PC-9 (cell line): Measurements from ENCODE around the gene SNRPA1. TPM values are rescaled to one million over a fixed set of nuclear protein-coding genes. Genes with fewer than 3 reads are reported as not detected.

Experiments used
- BruUV-seq: library from RNA; stranded (reverse); fragments of 400-500 nt; replicated peaks from 2 replicates; lab custom pipeline; 2021; lab: Mats Ljungman, UMichigan
- CTCF ChIA-PET: fragments of 300-600 bp; sonication (Branson Sonifier 250); formaldehyde crosslinking; loops from one replicate; lab custom pipeline; 2022; ENCODE audit warnings: antibody characterized with exemption; lab: Charles Lee
- POLR2A ChIA-PET: fragments of 300-600 bp; sonication (Branson Sonifier 250); formaldehyde crosslinking; loops from one replicate; lab custom pipeline; 2022; ENCODE audit warnings: antibody characterized with exemption; ENCODE audit not compliant: unreplicated experiment; lab: Charles Lee
- DNase-seq, 2 experiments: peaks; one replicate each; pipeline versions ENCODE4 v3.0.0 to v3.0.0-alpha.2; 2015 to 2022; ENCODE audit warnings: mixed read lengths in 1 of 2
- H2AFZ ChIP-seq: fragments of 200-600 bp; sonication (generic); 2 replicates; pipeline ENCODE4 v1.8.1; 2017; ENCODE audit warnings: antibody characterized with exemption
- H3F3A ChIP-seq: fragments of 200-600 bp; sonication (generic); 2 replicates; pipeline ENCODE4 v1.8.1; 2017; ENCODE audit warnings: antibody characterized with exemption, mild to moderate bottlenecking, low read depth; ENCODE audit not compliant: insufficient read depth
- H3K27ac ChIP-seq: fragments of 200-600 bp; sonication (generic); 2 replicates; pipeline ENCODE4 v1.6.1; 2016; ENCODE audit warnings: mixed run types
- H3K27me3 ChIP-seq: fragments of 200-600 bp; sonication (generic); 2 replicates; pipeline ENCODE4 v1.6.1; 2016; ENCODE audit warnings: low read depth, mixed run types; ENCODE audit not compliant: insufficient read depth
- H3K36me3 ChIP-seq: fragments of 200-600 bp; sonication (generic); 2 replicates; pipeline ENCODE4 v1.6.1; 2016; ENCODE audit warnings: low read depth, mixed run types
- H3K4me1 ChIP-seq: fragments of 200-600 bp; sonication (generic); replicated peaks from 2 replicates; pipeline ENCODE4 v1.6.1; 2016; ENCODE audit warnings: mixed run types; ENCODE audit not compliant: insufficient read depth
- H3K4me2 ChIP-seq: fragments of 200-600 bp; sonication (generic); 2 replicates; pipeline ENCODE4 v1.6.1; 2017; ENCODE audit warnings: mixed run types
- H3K4me3 ChIP-seq: fragments of 200-600 bp; sonication (generic); 2 replicates; pipeline ENCODE4 v1.6.1; 2016; ENCODE audit warnings: mixed run types
- H3K79me2 ChIP-seq: fragments of 200-600 bp; sonication (generic); 2 replicates; pipeline ENCODE4 v1.6.1; 2017; ENCODE audit warnings: low read depth, mixed run types
- H3K9me2 ChIP-seq: fragments of 200-600 bp; sonication (generic); 2 replicates; pipeline ENCODE4 v1.8.1; 2017; ENCODE audit warnings: mild to moderate bottlenecking; ENCODE audit not compliant: insufficient read depth
- H3K9me3 ChIP-seq: fragments of 200-600 bp; sonication (generic); 2 replicates; pipeline ENCODE4 v1.8.1; 2016; ENCODE audit warnings: low read depth; ENCODE audit not compliant: insufficient read depth
- H4K20me1 ChIP-seq: fragments of 200-600 bp; sonication (generic); 2 replicates; pipeline ENCODE4 v1.8.1; 2017; ENCODE audit not compliant: insufficient read depth
- CTCF ChIP-seq: fragments of 200-600 bp; sonication (generic); conservative IDR thresholded peaks from 2 replicates; pipeline ENCODE4 v1.6.1; 2017; ENCODE audit warnings: mixed run types, antibody characterized with exemption, mild to moderate bottlenecking, moderate library complexity
- EZH2 ChIP-seq: fragments of 200-600 bp; sonication (generic); IDR thresholded peaks from 2 replicates; pipeline ENCODE4 v1.8.0; 2017; ENCODE audit warnings: antibody characterized with exemption, low read depth
- intact Hi-C: fragments of 100-400 bp; cut with micrococcal nuclease; formaldehyde crosslinking; loops from one replicate; pipeline ENCODE4 v1.10.0; 2022; ENCODE audit not compliant: unreplicated experiment
- total RNA-seq: library from RNA; stranded (reverse); gene quantifications from 2 replicates; pipeline ENCODE4 v1.2.3, GENCODE V29; 2021

Gene SNRPA1
- total RNA-seq, 1 experiment from 2014 or later: 95.0 TPM

- ChIA-PET POLR2A (no interaction called here), CTCF (no interaction called here)
- no TSS peak for BruUV-seq
- no peak overlapping the region for H2AFZ ChIP-seq
- H3K9me2 ChIP-seq: no peaks in the 10 kb centered on the region
- DNase-seq: no peak
- no peaks in the 10 kb centered on the region for H3F3A ChIP-seq
- no peaks in the 10 kb centered on the region for H4K20me1 ChIP-seq
- no peaks in the 10 kb centered on the region for H3K4me1 ChIP-seq
- no peak for TF ChIP-seq EZH2
- no peak for TF ChIP-seq CTCF
- no peaks in the 10 kb centered on the region for H3K9me3 ChIP-seq
- intact Hi-C loops: no loop called here
- no peaks in the 10 kb centered on the region for H3K36me3 ChIP-seq
- no peak overlapping the region for H3K27ac ChIP-seq
- no peak overlapping the region for H3K4me3 ChIP-seq
- H3K79me2 ChIP-seq: no peaks in the 10 kb centered on the region
- H3K4me2 ChIP-seq: no peak overlapping the region
- H3K27me3 ChIP-seq: no peaks in the 10 kb centered on the region
These were observed 18.2 kb upstream of the SNRPA1 start for GRCh38 chr15:101313041-101313761.

GRCh38 chr15:101310508-101310907 is 15.5 kb upstream of the SNRPA1 start:
- TF ChIP-seq EZH2 (no peak), CTCF (no peak)
- H3K4me3 ChIP-seq: no peak overlapping the region
- H3K27ac ChIP-seq: no peak overlapping the region
- no peaks in the 10 kb centered on the region for H3K9me2 ChIP-seq
- ChIA-PET POLR2A (no interaction called here), CTCF (interaction anchor here (0.6 kb wide), 1 partner anchor 104 kb away, joined by 6 read pairs; no protein-coding TSS in a partner anchor)
- no peaks in the 10 kb centered on the region for H3K36me3 ChIP-seq
- no peaks in the 10 kb centered on the region for H3K4me1 ChIP-seq
- H3K79me2 ChIP-seq: no peaks in the 10 kb centered on the region
- H3F3A ChIP-seq: no peaks in the 10 kb centered on the region
- H2AFZ ChIP-seq: no peak overlapping the region
- no peak for DNase-seq
- no peaks in the 10 kb centered on the region for H4K20me1 ChIP-seq
- no peaks in the 10 kb centered on the region for H3K9me3 ChIP-seq
- no peaks in the 10 kb centered on the region for H3K27me3 ChIP-seq
- BruUV-seq: no TSS peak
- H3K4me2 ChIP-seq: no peak overlapping the region
- intact Hi-C loops: no loop called here

GRCh38 chr15:101310161-101310480 is 15.1 kb upstream of the SNRPA1 start:
- TF ChIP-seq EZH2 (no peak), CTCF (no peak)
- CTCF ChIA-PET: interaction anchor here (0.6 kb wide), 1 partner anchor 105 kb away, joined by 6 read pairs; no protein-coding TSS in a partner anchor
- H3K36me3 ChIP-seq: no peaks in the 10 kb centered on the region

More at GRCh38 chr15:101310161-101310480, 15.1 kb upstream of the SNRPA1 start:
- no peak overlapping the region for H3K4me2 ChIP-seq
- H3K27ac ChIP-seq: no peak overlapping the region
- no peaks in the 10 kb centered on the region for H3K79me2 ChIP-seq
- no peaks in the 10 kb centered on the region for H3F3A ChIP-seq
- DNase-seq: no peak
- POLR2A ChIA-PET: no interaction called here
- H3K9me3 ChIP-seq: no peaks in the 10 kb centered on the region
- H3K9me2 ChIP-seq: no peaks in the 10 kb centered on the region
- intact Hi-C loops: no loop called here
- no TSS peak for BruUV-seq
- H2AFZ ChIP-seq: no peak overlapping the region
- H3K4me1 ChIP-seq: no peaks in the 10 kb centered on the region
- no peaks in the 10 kb centered on the region for H4K20me1 ChIP-seq
- H3K27me3 ChIP-seq: no peaks in the 10 kb centered on the region
- H3K4me3 ChIP-seq: no peak overlapping the region
